ENCODE data around the gene FBXO7.
A peak's percentile ranks its signal among the peaks of the same experiment; 100 is the strongest.
"Not testable (repeated sequence)": the region's sequence is repeated elsewhere in the genome, so short reads cannot be mapped to it uniquely, and the experiment has no call there.

Gene FBXO7

GRCh38 chr22:32474635-32475467 lies at the start of gene FBXO7:
TSS of gene FBXO7 (plus strand) at chr22:32474811. CDS start at chr22:32475003, 192 bp downstream.
- peak; percentile 84 for DNase-seq

GRCh38 chr22:32426881-32427280 lies 47.7 kb upstream of the FBXO7 start:
- DNase-seq, result no peak

- no peak for DNase-seq
These were observed 44.3 kb upstream of the FBXO7 start for GRCh38 chr22:32430352-32430751.

GRCh38 chr22:32444068-32444467 lies 30.5 kb upstream of the FBXO7 start:
- no peak for DNase-seq

GRCh38 chr22:32446321-32446720 lies 28.3 kb upstream of the FBXO7 start:
- no peak for DNase-seq

- no peak for DNase-seq
These were observed 25.6 kb upstream of the FBXO7 start for GRCh38 chr22:32448980-32449379.

- no peak for DNase-seq
These were observed 17.6 kb upstream of the FBXO7 start for GRCh38 chr22:32457031-32457430.

- no peak for DNase-seq
These were observed 12.2 kb upstream of the FBXO7 start for GRCh38 chr22:32462452-32462851.

GRCh38 chr22:32465661-32466060 lies 8.9 kb upstream of the FBXO7 start:
- no peak for DNase-seq

GRCh38 chr22:32466496-32466895 lies 8.1 kb upstream of the FBXO7 start:
- DNase-seq, result no peak

- no peak for DNase-seq
These were observed 4.8 kb upstream of the FBXO7 start for GRCh38 chr22:32469799-32470212.

GRCh38 chr22:32473388-32473952 lies 1.1 kb upstream of the FBXO7 start:
- DNase-seq, result peak; percentile 58

GRCh38 chr22:32475468-32476010 lies 928 bp downstream of the FBXO7 start:
- no peak for DNase-seq

- no peak for DNase-seq
These were observed 1.9 kb downstream of the FBXO7 start for GRCh38 chr22:32476281-32477195.

GRCh38 chr22:32477596-32477995 lies 3.0 kb downstream of the FBXO7 start:
- no peak for DNase-seq

GRCh38 chr22:32478552-32478951 lies 3.9 kb downstream of the FBXO7 start:
- DNase-seq, result not testable (repeated sequence)

GRCh38 chr22:32478994-32479393 lies 4.4 kb downstream of the FBXO7 start:
- DNase-seq, result no peak

- no peak for DNase-seq
These were observed 5.6 kb downstream of the FBXO7 start for GRCh38 chr22:32480238-32480637.

GRCh38 chr22:32482708-32483107 lies 8.1 kb downstream of the FBXO7 start:
- no peak for DNase-seq

GRCh38 chr22:32486656-32487390 lies 12.2 kb downstream of the FBXO7 start:
- no peak for DNase-seq

- no peak for DNase-seq
These were observed 12.8 kb downstream of the FBXO7 start for GRCh38 chr22:32487461-32487860.

- no peak for DNase-seq
These were observed 14.8 kb downstream of the FBXO7 start for GRCh38 chr22:32489377-32489776.

All from amniotic stem cell (primary cell).